ENCODE results near the gene ATG9B. TPM values are rescaled to one million over a fixed set of nuclear protein-coding genes. Genes with fewer than 3 reads are reported as not detected.
A peak's percentile ranks its signal among the peaks of the same experiment; 100 is the strongest.

ATG9B gene
- total and polyA plus RNA-seq, 4 donors, result 0.78 to 2.8 (median 1.5) TPM

DNA sequence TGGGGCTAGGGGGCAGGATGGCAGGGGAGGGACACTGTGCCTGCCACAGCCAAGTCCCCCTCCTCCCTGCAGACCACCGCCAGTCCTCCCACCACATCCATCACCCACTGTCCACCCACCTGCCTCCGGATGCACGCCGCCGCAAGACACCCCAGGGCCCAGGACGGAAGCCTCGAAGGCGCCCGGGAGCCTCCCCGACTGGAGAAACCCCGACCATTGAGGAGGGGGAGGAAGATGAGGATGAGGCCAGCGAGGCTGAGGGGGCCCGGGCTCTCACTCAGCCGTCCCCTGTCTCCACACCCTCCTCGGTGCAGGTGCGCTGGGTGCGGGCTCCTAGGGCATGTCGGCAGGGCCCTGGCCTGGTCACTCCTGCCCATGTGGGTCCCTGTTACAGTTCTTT is 40.2 kb upstream of the ATG9B start:
- 95% methylated on average over 18 of the region's 18 CpGs for WGBS, 2 donors
- Histone ChIP-seq H3K27me3 (ENCODE audit: control insufficient read depth in 3 of 3, insufficient read depth in 3 of 3, low read length in 2 of 3) (no peaks in the 10 kb centered on the region), H3K9ac (ENCODE audit: insufficient read depth in 1 of 2, low read length in 2 of 2) (no peak overlapping the region), H3K36me3 (ENCODE audit: control insufficient read depth in 4 of 4, insufficient read depth in 4 of 4, low read length in 4 of 4) (peaks cover 9 to 44% (median 26%) of the 10 kb centered on the region in 4 donors), H3K27ac (ENCODE audit: low read depth in 1 of 2, low read length in 1 of 2) (no peak overlapping the region), H3K4me1 (ENCODE audit: control insufficient read depth in 5 of 5, insufficient read depth in 5 of 5, low read length in 5 of 5) (peaks cover 6 to 21% (median 16%) of the 10 kb centered on the region in 5 donors), H3K4me3 (no peak overlapping the region), H3K9me3 (ENCODE audit: control insufficient read depth in 4 of 4, insufficient read depth in 3 of 4, low read length in 3 of 4) (no peaks in the 10 kb centered on the region)
- TF ChIP-seq CTCF (IDR thresholded peaks at IDR 0.05; ENCODE audit: control extremely low read depth, extremely low read depth), result no peak
- ATAC-seq (ENCODE audit: insufficient read depth, low FRiP score), result no peak
- no peak for DNase-seq

DNA sequence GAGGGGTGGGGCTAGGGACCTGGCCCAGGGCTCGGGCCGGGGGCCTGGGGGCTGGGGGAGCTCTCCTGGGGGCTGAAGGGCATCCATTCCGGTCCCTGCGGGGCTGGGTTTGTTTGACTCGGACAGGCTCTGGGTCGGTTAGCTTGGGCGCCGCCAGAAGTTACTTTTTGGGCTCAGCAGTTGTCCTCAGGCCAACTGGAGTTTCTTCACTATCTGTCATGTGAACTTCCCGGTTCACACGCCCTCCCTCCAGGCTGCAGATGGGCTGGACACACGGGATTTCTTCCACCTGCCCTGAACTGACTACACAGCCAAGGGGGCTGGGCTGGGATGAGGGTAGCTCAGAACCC is 38.9 kb upstream of the ATG9B start:
- DNase-seq, result no peak
- Histone ChIP-seq H3K4me3 (no peak overlapping the region), H3K27me3 (ENCODE audit: control insufficient read depth in 3 of 3, insufficient read depth in 3 of 3, low read length in 2 of 3) (no peaks in the 10 kb centered on the region), H3K9ac (ENCODE audit: insufficient read depth in 1 of 2, low read length in 2 of 2) (no peak overlapping the region), H3K4me1 (ENCODE audit: control insufficient read depth in 5 of 5, insufficient read depth in 5 of 5, low read length in 5 of 5) (peaks cover 12 to 31% (median 16%) of the 10 kb centered on the region in 5 donors), H3K9me3 (ENCODE audit: control insufficient read depth in 4 of 4, insufficient read depth in 3 of 4, low read length in 3 of 4) (no peaks in the 10 kb centered on the region), H3K27ac (ENCODE audit: low read depth in 1 of 2, low read length in 1 of 2) (no peak overlapping the region), H3K36me3 (ENCODE audit: control insufficient read depth in 4 of 4, insufficient read depth in 4 of 4, low read length in 4 of 4) (peaks cover 9 to 40% (median 21%) of the 10 kb centered on the region in 4 donors)
- 64 to 73% methylated on average over 8 to 11 of the region's 11 CpGs for WGBS, 2 donors
- no peak for TF ChIP-seq CTCF (IDR thresholded peaks at IDR 0.05; ENCODE audit: control extremely low read depth, extremely low read depth)
- ATAC-seq (ENCODE audit: insufficient read depth, low FRiP score), result no peak

- H3K9me3 ChIP-seq (ENCODE audit: control insufficient read depth in 4 of 4, insufficient read depth in 3 of 4, low read length in 3 of 4), result no peaks in the 10 kb centered on the region
- H3K27ac ChIP-seq (ENCODE audit: low read depth in 1 of 2, low read length in 1 of 2), result peak overlapping the region; percentile 52 to 71
- peak overlapping the region; percentile 17 for H3K4me3 ChIP-seq
- ATAC-seq (ENCODE audit: insufficient read depth, low FRiP score), result no peak
- 63 to 78% methylated on average over 43 of the region's 43 CpGs for WGBS, 2 donors
- no peak for TF ChIP-seq CTCF (IDR thresholded peaks at IDR 0.05; ENCODE audit: control extremely low read depth, extremely low read depth)
- H3K9ac ChIP-seq (ENCODE audit: insufficient read depth in 1 of 2, low read length in 2 of 2), result no peak overlapping the region
- DNase-seq, result peak; percentile 66 to 84 (median 83)
- peaks cover 5 to 34% (median 17%) of the 10 kb centered on the region in 4 donors for H3K36me3 ChIP-seq (ENCODE audit: control insufficient read depth in 4 of 4, insufficient read depth in 4 of 4, low read length in 4 of 4)
- H3K27me3 ChIP-seq (ENCODE audit: control insufficient read depth in 3 of 3, insufficient read depth in 3 of 3, low read length in 2 of 3), result no peaks in the 10 kb centered on the region
- peaks cover 12 to 32% (median 16%) of the 10 kb centered on the region in 5 donors for H3K4me1 ChIP-seq (ENCODE audit: control insufficient read depth in 5 of 5, insufficient read depth in 5 of 5, low read length in 5 of 5)
Observed at GRCh38 chr7:151062399-151063211, 38.3 kb upstream of the ATG9B start.
